Spleen (tissue), 13 donors: ENCODE data around the gene PDE1A. TPM values are rescaled to one million over a fixed set of nuclear protein-coding genes. Genes with fewer than 3 reads are reported as not detected.

Source experiments
- DNase-seq: peaks from one replicate; pipeline ENCODE4 v3.0.0-alpha.2; 2020
- H3K27ac ChIP-seq, 8 donors: fragments of 200-600 bp; sonication (generic) in 7 of 8; 1 replicate in 4 of 8; 2 replicates in 4 of 8; pipeline versions ENCODE4 v1.5.0 to v1.8.0; 2016 to 2021; ENCODE audit warnings: inconsistent platforms in 4 of 8, mild to moderate bottlenecking in 4 of 8, moderate library complexity in 1 of 8
- H3K27me3 ChIP-seq, 7 donors: fragments of 200-600 bp; sonication (generic) in 6 of 7; replicated peaks in 1 of 7; 1 replicate in 4 of 7; 2 replicates in 3 of 7; pipeline versions ENCODE4 v1.5.0 to v1.8.0; 2016 to 2021; ENCODE audit warnings: inconsistent platforms in 3 of 7, mild to moderate bottlenecking in 1 of 7
- H3K36me3 ChIP-seq, 6 donors: fragments of 200-600 bp; sonication (generic) in 5 of 6; 1 replicate in 4 of 6; 2 replicates in 2 of 6; pipeline versions ENCODE4 v1.5.0 to v1.8.0; 2016 to 2021; ENCODE audit warnings: inconsistent platforms in 2 of 6
- H3K4me1 ChIP-seq, 6 donors: fragments of 200-600 bp; sonication (generic) in 5 of 6; 1 replicate in 3 of 6; 2 replicates in 3 of 6; pipeline versions ENCODE4 v1.5.0 to v1.8.0; 2016 to 2021; ENCODE audit warnings: inconsistent platforms in 3 of 6
- H3K4me3 ChIP-seq, 8 donors: fragments of 200-600 bp; sonication (generic) in 7 of 8; 1 replicate in 4 of 8; 2 replicates in 4 of 8; pipeline versions ENCODE4 v1.5.0 to v1.8.0; 2016 to 2021; ENCODE audit warnings: inconsistent platforms in 4 of 8, mild to moderate bottlenecking in 4 of 8, moderate library complexity in 2 of 8
- H3K9me3 ChIP-seq, 8 donors: fragments of 200-600 bp; sonication (generic) in 7 of 8; 1 replicate in 4 of 8; 2 replicates in 4 of 8; pipeline versions ENCODE4 v1.5.0 to v1.8.0; 2016 to 2021; ENCODE audit warnings: inconsistent platforms in 4 of 8
- CTCF ChIP-seq, 11 experiments: fragments of 200-600 bp in 7 of 11; fragments of 450-650 bp in 4 of 11; sonication (generic) in 4 of 11; IDR thresholded peaks in 8 of 11; conservative IDR thresholded peaks in 3 of 11; 1 replicate in 7 of 11; 2 replicates in 4 of 11; pipeline versions ENCODE4 v1.4.0 to v1.8.0; 2016 to 2021; ENCODE audit warnings: antibody characterized with exemption in 11 of 11, inconsistent platforms in 4 of 11, mild to moderate bottlenecking in 1 of 11
- POLR2A ChIP-seq, 3 donors: fragments of 450-650 bp; IDR thresholded peaks; one replicate each; pipeline ENCODE4 v1.5.1; 2017; ENCODE audit warnings: antibody characterized with exemption in 3 of 3, mild to moderate bottlenecking in 1 of 3
- POLR2AphosphoS5 ChIP-seq, 3 donors: sonication (generic); formaldehyde crosslinking; IDR thresholded peaks; one replicate each; pipeline ENCODE4 v1.5.1; 2017; ENCODE audit warnings: antibody characterized with exemption in 3 of 3
- WGBS, 5 donors: extraction: QIAGEN DNeasy Blood & Tissue Kit in 3 of 5; methylation state at CpG; one replicate each; pipeline versions ENCODE4 v1.1.5 to v1.1.7; 2013 to 2018; 5-methylcytosine and 5-hydroxymethylcytosine counted together
- intact Hi-C: fragments of 100-400 bp; cut with DNase I; formaldehyde crosslinking; loops from one replicate; pipeline ENCODE4 v1.15.0; 2023; ENCODE audit warnings: low total_unique reads
- long read RNA-seq, 2 donors: transcript quantifications; one replicate each; lab custom pipeline, GENCODE V29; 2026
- polyA plus RNA-seq, 3 donors: library from polyadenylated mRNA; stranded (reverse); fragments of 200-250 nt; gene quantifications; one replicate each; pipeline ENCODE4 v1.2.1, GENCODE V29; 2013
- total RNA-seq, 7 donors: library from RNA; depleted of rRNA in 3 of 7; stranded (reverse); fragments of >200 nt in 3 of 7; fragmentation: NEBNext Ultra II Directional in 4 of 7; extraction: Animal tissue kit (Norgen Biotek cat#: 25700) in 4 of 7; gene quantifications; one replicate each; pipeline versions ENCODE4 v1.1.0 to v1.2.1, GENCODE V29; 2016 to 2021
- donor health status: healthy with polysubstance abuse.
- donor health status: DM: no; HTN: no; CAD: no; lungs with moderate emphysema.
- donor health status: DM: no; HTN: no; CAD: no.
- donor health status: Bipolar disorder and iron deficiency.
- donor health status: healthy.
- donor health status: DM: no; HTN: no; CAD: no.
- donor health status: DM: yes; HTN: yes; CAD: no.

PDE1A gene
- 1 to 10 TPM; 1.8 to 7.8 (median 5.8) TPM for total RNA-seq
- polyA plus RNA-seq: 1 to 10 TPM; 1.5 to 2.4 (median 1.9) TPM
- long read RNA-seq, donor 1: 0 reads
- long read RNA-seq, donor 2, partial matches to known transcripts: 0 of 1 reads
- long read RNA-seq, donor 2, other reads (novel, unspliced or antisense): 0 of 1 reads

- Histone ChIP-seq H3K9me3 (no peaks in the 10 kb centered on the region), H3K27ac (peak within 1 kb of the TSS in 4 of 8 donors; percentile 24 to 57 (median 46)), H3K4me1 (peaks cover 0 to 3% (median 0%) of the 10 kb centered on the region in 6 donors), H3K27me3 (no peaks in the 10 kb centered on the region), H3K4me3 (peak within 1 kb of the TSS in 7 of 8 donors; percentile 7 to 60 (median 28)), H3K36me3 (no peaks in the 10 kb centered on the region)
- intact Hi-C loops: no loop called here
- TF ChIP-seq CTCF (IDR thresholded peaks at IDR 0.05 in 8 of 11, conservative IDR thresholded peaks at IDR 0.05 in 3 of 11) (no peak), POLR2A (IDR thresholded peaks at IDR 0.05) (no peak), POLR2AphosphoS5 (IDR thresholded peaks at IDR 0.05) (no peak)
- 27 to 62% (median 39%) methylated on average over 3 of the region's 3 CpGs for WGBS, 5 donors
- no peak for DNase-seq
Observed at GRCh38 chr2:182426918-182427240, at the start of gene PDE1A. Gene PDE1A, minus strand, starts transcription at chr2:182427036.

GRCh38 chr2:182473635-182474034, 46.8 kb upstream of the PDE1A start:
- peaks cover 0 to 24% (median 16%) of the 10 kb centered on the region in 8 donors for H3K9me3 ChIP-seq
- no peak overlapping the region for H3K4me3 ChIP-seq
- DNase-seq: no peak
- no peaks in the 10 kb centered on the region for H3K27me3 ChIP-seq
- intact Hi-C loops: no loop called here
- WGBS, 5 donors: 81 to 93% (median 89%) methylated on average over 4 of the region's 4 CpGs
- no peak for TF ChIP-seq CTCF (IDR thresholded peaks at IDR 0.05 in 8 of 11, conservative IDR thresholded peaks at IDR 0.05 in 3 of 11)
- no peak for TF ChIP-seq POLR2AphosphoS5 (IDR thresholded peaks at IDR 0.05)
- TF ChIP-seq POLR2A (IDR thresholded peaks at IDR 0.05): no peak
- no peak overlapping the region for H3K27ac ChIP-seq
- no peaks in the 10 kb centered on the region for H3K36me3 ChIP-seq
- no peaks in the 10 kb centered on the region for H3K4me1 ChIP-seq

- H3K4me1 ChIP-seq: no peaks in the 10 kb centered on the region
- H3K9me3 ChIP-seq: peaks cover 0 to 8% (median 3%) of the 10 kb centered on the region in 8 donors
- no peak overlapping the region for H3K27ac ChIP-seq
- 48 to 76% (median 59%) methylated on average over 1 of the region's 1 CpG for WGBS, 5 donors
- DNase-seq: no peak
- H3K36me3 ChIP-seq: no peaks in the 10 kb centered on the region
- no peaks in the 10 kb centered on the region for H3K27me3 ChIP-seq
- intact Hi-C loops: no loop called here
- no peak overlapping the region for H3K4me3 ChIP-seq
- TF ChIP-seq CTCF (IDR thresholded peaks at IDR 0.05 in 8 of 11, conservative IDR thresholded peaks at IDR 0.05 in 3 of 11) (no peak), POLR2A (IDR thresholded peaks at IDR 0.05) (no peak), POLR2AphosphoS5 (IDR thresholded peaks at IDR 0.05) (no peak)
Observed at GRCh38 chr2:182463760-182464159, 36.9 kb upstream of the PDE1A start.

GRCh38 chr2:182456784-182457183, 29.9 kb upstream of the PDE1A start:
- Histone ChIP-seq H3K27ac (no peak overlapping the region), H3K4me1 (no peaks in the 10 kb centered on the region), H3K27me3 (no peaks in the 10 kb centered on the region), H3K36me3 (no peaks in the 10 kb centered on the region), H3K9me3 (no peaks in the 10 kb centered on the region), H3K4me3 (no peak overlapping the region)
- DNase-seq: no peak
- TF ChIP-seq POLR2A (IDR thresholded peaks at IDR 0.05) (no peak), CTCF (IDR thresholded peaks at IDR 0.05 in 8 of 11, conservative IDR thresholded peaks at IDR 0.05 in 3 of 11) (no peak), POLR2AphosphoS5 (IDR thresholded peaks at IDR 0.05) (no peak)
- 65 to 88% (median 76%) methylated on average over 4 of the region's 4 CpGs for WGBS, 5 donors
- intact Hi-C loops: no loop called here
